ENCODE measurements around the gene SP1. TPM values are rescaled to one million over a fixed set of nuclear protein-coding genes. Genes with fewer than 3 reads are reported as not detected.

The SP1 gene
- total and polyA plus RNA-seq, 9 of the 15 experiments (the other 6 are each of a cell fraction or from before 2014, with no cell fraction given) = 8.0 to 65.5 (median 41.6) TPM

- no peak for TF ChIP-seq NFRKB (IDR thresholded peaks at IDR 0.05; ENCODE audit: low read depth)
- TF ChIP-seq FOXA3 (CRISPR knock-in tag; conservative IDR thresholded peaks at IDR 0.05 in 1 of 2, IDR thresholded peaks at IDR 0.05 in 1 of 2) = no peak
- 0 out of 4 replicates have a peak, but pooled peaks of 1 of the 2 experiments have one; percentile 27 for TF ChIP-seq ZNF639 (CRISPR knock-in tag; conservative IDR thresholded peaks at IDR 0.05 in 1 of 2, IDR thresholded peaks at IDR 0.05 in 1 of 2)
- TF ChIP-seq CTCF (IDR thresholded peaks at IDR 0.05 in 2 of 3, conservative IDR thresholded peaks at IDR 0.05 in 1 of 3; ENCODE audit: insufficient read depth in 2 of 3, low read depth in 1 of 3, low read length in 3 of 3) = peak; percentile 91 to 96 (median 92)
- TF ChIP-seq MYNN (IDR thresholded peaks at IDR 0.05) = no peak
- TF ChIP-seq MYNN (CRISPR knock-in tag; IDR thresholded peaks at IDR 0.05) = no peak
- no peak for TF ChIP-seq CHD4 (IDR thresholded peaks at IDR 0.05; ENCODE audit: insufficient read depth, insufficient replicate concordance, low read depth, low read length, poor library complexity, severe bottlenecking)
- TF ChIP-seq TSC22D4 (tag; IDR thresholded peaks at IDR 0.05) = no peak
- TF ChIP-seq CCNT2 (IDR thresholded peaks at IDR 0.05; ENCODE audit: borderline replicate concordance, extremely low read depth, insufficient read length, low read depth, low read length) = no peak
- TF ChIP-seq HSF4 (CRISPR knock-in tag; IDR thresholded peaks at IDR 0.05; ENCODE audit: borderline replicate concordance) = no peak
- TF ChIP-seq TBP (optimal IDR thresholded peaks at IDR 0.05; ENCODE audit: low read depth, low read length) = no peak
- no peak for TF ChIP-seq HES1 (IDR thresholded peaks at IDR 0.05; ENCODE audit: low read depth)
- peak in 1 of 2 experiments; percentile 31; a peak in 1 of 4 replicates for TF ChIP-seq TBL1XR1 (IDR thresholded peaks at IDR 0.05; ENCODE audit: low read length in 2 of 2)
- no peak for TF ChIP-seq ZNF324 (CRISPR knock-in tag; IDR thresholded peaks at IDR 0.05)
- TF ChIP-seq CBFA2T3 (IDR thresholded peaks at IDR 0.05) = no peak
- TF ChIP-seq EP400 (IDR thresholded peaks at IDR 0.05) = 0 out of 2 replicates have a peak, but pooled peaks have one; percentile 25
- no peak for TF ChIP-seq FOXJ3 (CRISPR knock-in tag; IDR thresholded peaks at IDR 0.05)
- TF ChIP-seq ZNF511 (CRISPR knock-in tag; IDR thresholded peaks at IDR 0.05) = no peak
- no peak for TF ChIP-seq ZNF395 (CRISPR knock-in tag; IDR thresholded peaks at IDR 0.05)
- peak in 1 of 2 experiments; percentile 17; a peak in 1 of 4 replicates for TF ChIP-seq KDM1A (IDR thresholded peaks at IDR 0.05)
Measured at GRCh38 chr12:53352331-53353256, 27.4 kb upstream of the SP1 start (continued).
